ENCODE data around the gene CUL2. TPM values are rescaled to one million over a fixed set of nuclear protein-coding genes. Genes with fewer than 3 reads are reported as not detected.
"Not testable (repeated sequence)": the region's sequence is repeated elsewhere in the genome, so short reads cannot be mapped to it uniquely, and the experiment has no call there.

Gene CUL2
- total RNA-seq, 1 donor from 2014 or later, result 40.6 TPM

GRCh38 chr10:34994565-34995142 lies 95.5 kb downstream of the CUL2 start:
- intact Hi-C loops (cut with micrococcal nuclease), result no loop called here
- no peak for DNase-seq
- peak; percentile 77 for ATAC-seq

GRCh38 chr10:34993782-34994181 lies 96.4 kb downstream of the CUL2 start:
- DNase-seq (no peak), ATAC-seq (peak; percentile 85)
- intact Hi-C loops (cut with micrococcal nuclease), result no loop called here

- intact Hi-C loops (cut with micrococcal nuclease); ATAC-seq; DNase-seq: not testable (repeated sequence)
Observed at GRCh38 chr10:34991117-34991516, 99.0 kb downstream of the CUL2 start.

GRCh38 chr10:34988397-34989067 lies 101.6 kb downstream of the CUL2 start:
- no peak for ATAC-seq

DNA sequence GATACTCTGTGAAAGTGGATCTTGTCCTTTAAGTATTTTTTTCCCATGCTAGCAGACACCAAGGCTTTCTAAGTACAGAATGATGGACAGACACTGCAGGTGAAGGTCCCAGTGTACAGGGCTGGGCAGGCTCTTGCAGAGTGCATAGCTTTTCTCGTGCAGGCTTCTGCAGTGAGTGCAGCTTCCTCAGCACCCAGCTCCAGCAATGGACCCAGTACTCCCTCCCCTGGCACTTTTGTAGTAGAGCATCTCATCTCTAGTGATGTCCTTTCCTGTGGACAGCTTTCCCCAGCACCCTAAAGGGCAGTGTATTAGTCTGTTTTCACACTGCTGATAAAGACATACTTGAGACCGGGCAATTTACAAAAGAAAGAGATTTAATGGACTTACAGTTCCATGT lies 104.3 kb downstream of the CUL2 start:
- intact Hi-C loops (cut with micrococcal nuclease), result no loop called here
- peak; percentile 45 for ATAC-seq

More at GRCh38 chr10:34988397-34989067, 101.6 kb downstream of the CUL2 start:
- intact Hi-C loops (cut with micrococcal nuclease), result no loop called here
- no peak for DNase-seq

DNA sequence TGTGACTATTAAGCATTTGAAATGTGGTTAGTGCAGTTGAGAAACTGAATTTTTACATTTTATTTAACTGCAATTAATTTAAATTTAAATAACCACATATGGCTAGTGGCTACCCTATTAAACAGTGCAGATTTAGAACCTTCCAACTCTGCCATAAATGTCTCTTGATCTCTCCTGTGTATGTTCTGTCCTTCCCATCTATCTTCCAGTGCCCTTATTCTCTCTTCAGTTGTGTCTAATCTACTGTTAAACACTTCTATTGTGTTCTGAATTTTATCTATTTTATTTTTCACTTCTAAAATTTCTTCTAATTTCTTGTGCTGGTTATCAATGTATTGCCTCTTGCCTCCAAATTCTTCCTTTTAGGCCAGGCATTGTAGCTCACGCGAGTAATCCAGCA lies 105.0 kb downstream of the CUL2 start:
- DNase-seq (no peak), ATAC-seq (no peak)
- intact Hi-C loops (cut with micrococcal nuclease), result no loop called here

More for the DNA sequence above, 104.3 kb downstream of the CUL2 start:
- no peak for DNase-seq

- DNase-seq (no peak), ATAC-seq (no peak)
- intact Hi-C loops (cut with micrococcal nuclease), result no loop called here
Observed at GRCh38 chr10:34981844-34982243, 108.3 kb downstream of the CUL2 start.

- ATAC-seq (no peak), DNase-seq (no peak)
- intact Hi-C loops (cut with micrococcal nuclease), result no loop called here
Observed at GRCh38 chr10:34979938-34980337, 110.2 kb downstream of the CUL2 start.

DNA sequence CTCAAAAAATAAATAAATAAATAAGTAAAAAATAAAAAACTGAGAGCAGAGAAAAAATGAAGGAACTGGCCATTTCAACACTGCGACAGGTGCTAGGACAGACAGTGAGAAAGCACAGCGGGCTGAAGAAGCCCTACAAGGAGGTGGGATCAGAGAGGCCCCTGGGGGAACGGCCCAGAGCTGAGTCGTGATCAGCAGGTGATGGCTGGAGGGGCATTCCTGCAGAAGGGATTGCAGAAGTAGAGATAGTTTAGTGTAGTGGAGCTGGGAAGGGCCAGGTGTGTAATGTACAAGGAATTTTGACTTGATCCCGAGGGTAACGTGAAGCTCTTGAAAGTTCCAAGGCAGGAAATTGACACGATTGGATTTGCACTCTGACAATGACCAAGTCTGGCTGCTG lies 112.1 kb downstream of the CUL2 start:
- intact Hi-C loops (cut with micrococcal nuclease), result no loop called here
- DNase-seq, result no peak
- ATAC-seq, result no peak

- DNase-seq; ATAC-seq; intact Hi-C loops (cut with micrococcal nuclease): not testable (repeated sequence)
Observed at GRCh38 chr10:34976380-34976910, 113.7 kb downstream of the CUL2 start.

- ATAC-seq; intact Hi-C loops (cut with micrococcal nuclease); DNase-seq: not testable (repeated sequence)
Observed at GRCh38 chr10:34974364-34975065, 115.6 kb downstream of the CUL2 start.

- DNase-seq; ATAC-seq; intact Hi-C loops (cut with micrococcal nuclease): not testable (repeated sequence)
Observed at GRCh38 chr10:34973757-34974156, 116.4 kb downstream of the CUL2 start.

DNA sequence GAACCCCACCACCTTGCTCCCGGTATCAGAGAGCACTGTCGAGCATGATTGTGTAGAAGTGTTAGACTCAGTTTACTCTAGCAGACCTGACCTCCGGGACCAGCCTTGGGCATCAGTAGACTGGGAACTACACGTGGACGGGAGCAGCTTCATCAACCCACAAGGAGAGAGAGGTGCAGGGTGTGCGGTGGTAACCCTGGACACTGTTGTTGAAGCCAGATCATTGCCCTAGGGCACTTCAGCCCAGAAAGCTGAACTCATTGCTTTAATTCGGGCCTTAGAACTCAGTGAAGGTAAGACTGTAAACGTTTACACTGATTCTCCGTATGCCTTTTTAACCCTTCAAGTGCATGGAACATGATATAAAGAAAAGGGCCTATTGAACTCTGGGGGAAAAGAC lies 117.0 kb downstream of the CUL2 start:
- ATAC-seq; intact Hi-C loops (cut with micrococcal nuclease); DNase-seq: not testable (repeated sequence)

GRCh38 chr10:34972591-34972990 lies 117.5 kb downstream of the CUL2 start:
- DNase-seq; intact Hi-C loops (cut with micrococcal nuclease); ATAC-seq: not testable (repeated sequence)

DNA sequence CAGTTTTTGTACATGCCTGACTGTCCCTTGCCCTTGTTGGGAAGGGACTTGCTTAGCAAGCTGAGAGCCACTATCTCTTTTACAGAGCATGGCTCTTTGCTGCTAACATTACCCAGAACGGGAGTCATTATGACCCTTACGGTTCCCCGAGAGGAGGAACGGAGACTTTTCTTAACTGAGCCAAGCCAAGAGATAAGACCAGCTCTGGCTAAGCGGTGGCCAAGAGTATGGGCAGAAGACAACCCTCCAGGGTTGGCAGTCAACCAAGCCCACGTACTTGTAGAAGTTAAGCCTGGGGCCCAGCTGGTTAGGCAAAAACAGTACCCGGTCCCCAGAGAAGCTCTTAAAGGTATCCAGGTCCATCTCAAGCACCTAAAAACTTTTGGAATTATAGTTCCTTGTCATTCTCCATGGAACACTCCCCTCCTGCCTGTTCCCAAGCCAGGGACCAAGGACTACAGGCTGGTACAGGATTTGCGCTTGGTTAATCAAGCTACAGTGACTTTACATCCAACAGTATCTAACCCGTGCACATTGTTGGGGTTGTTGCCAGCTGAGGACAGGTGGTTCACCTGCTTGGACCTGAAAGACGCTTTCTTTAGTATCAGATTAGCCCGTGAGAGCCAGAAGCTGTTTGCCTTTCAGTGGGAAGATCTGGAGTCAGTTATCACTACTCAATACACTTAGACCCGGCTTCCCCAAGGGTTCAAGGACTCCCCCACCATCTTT lies 118.4 kb downstream of the CUL2 start:
- ATAC-seq; intact Hi-C loops (cut with micrococcal nuclease): not testable (repeated sequence)
- DNase-seq, result peak; percentile 61

GRCh38 chr10:34969171-34969570 lies 121.0 kb downstream of the CUL2 start:
- DNase-seq, result no peak
- intact Hi-C loops (cut with micrococcal nuclease), result loop anchor here (10.0 kb wide), 1 partner anchor 294 kb away; no protein-coding TSS in a partner anchor
- no peak for ATAC-seq

DNA sequence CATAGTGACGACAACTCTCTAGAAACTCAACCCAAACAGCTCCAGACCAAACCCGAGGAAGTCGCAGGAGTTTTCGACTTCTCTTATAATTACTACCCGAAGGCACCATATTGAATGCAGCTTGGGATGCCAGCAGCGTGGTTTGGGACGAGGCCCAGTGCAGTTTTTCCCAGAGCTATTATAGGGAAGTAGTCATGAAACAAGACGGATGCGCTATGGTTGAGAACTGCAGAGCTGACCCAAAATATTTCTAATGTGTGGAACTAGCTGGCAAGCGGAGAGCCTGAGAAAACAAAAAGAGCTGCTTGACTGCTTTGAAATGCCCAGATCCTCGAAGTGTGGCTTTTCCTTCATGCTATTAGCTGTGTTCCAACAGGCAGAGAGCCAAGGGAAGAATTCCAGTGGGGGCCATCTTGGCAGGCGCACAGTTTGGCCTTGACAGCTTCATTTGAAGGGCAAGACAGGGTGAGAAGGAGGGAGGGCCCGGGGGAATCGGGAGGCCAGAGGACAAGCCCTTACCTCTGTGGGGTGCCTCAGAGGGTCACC lies 122.7 kb downstream of the CUL2 start:
- intact Hi-C loops (cut with micrococcal nuclease), result loop anchor here (10.0 kb wide), 1 partner anchor 293 kb away; no protein-coding TSS in a partner anchor
- DNase-seq (peak; percentile 70), ATAC-seq (peak; percentile 76)

GRCh38 chr10:34966451-34966850 lies 123.7 kb downstream of the CUL2 start:
- intact Hi-C loops (cut with micrococcal nuclease), result loop anchor here (10.0 kb wide), 1 partner anchor 292 kb away; no protein-coding TSS in a partner anchor
- ATAC-seq, result no peak

DNA sequence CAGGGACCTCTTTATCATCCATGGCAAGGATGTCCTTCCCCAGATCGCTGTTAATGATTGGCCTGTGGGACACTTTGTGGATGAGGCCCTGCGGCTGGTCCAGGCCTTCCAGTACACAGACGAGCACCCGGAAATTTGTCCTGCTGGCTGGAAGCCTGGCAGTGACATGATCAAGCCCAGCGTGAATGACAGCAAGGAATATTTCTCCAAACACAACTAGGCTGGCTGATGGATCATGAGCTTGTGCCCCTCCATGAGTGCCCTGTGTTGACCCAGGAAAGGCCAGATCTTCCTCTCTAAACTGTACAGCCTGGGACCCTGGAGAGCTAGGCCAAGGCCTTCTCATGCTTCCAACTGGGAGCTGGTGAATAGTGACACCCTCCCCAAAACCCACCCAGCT lies 124.1 kb downstream of the CUL2 start:
- ATAC-seq, result no peak
- intact Hi-C loops (cut with micrococcal nuclease), result loop anchor here (10.0 kb wide), 1 partner anchor 291 kb away; no protein-coding TSS in a partner anchor

More at GRCh38 chr10:34966451-34966850, 123.7 kb downstream of the CUL2 start:
- DNase-seq, result no peak

More for the DNA sequence above, 124.1 kb downstream of the CUL2 start:
- DNase-seq, result no peak

Measured in left ventricle myocardium superior (tissue), 1 donor.